H1 (cell line): Measurements from ENCODE around the gene TSSC4. TPM values are rescaled to one million over a fixed set of nuclear protein-coding genes. Genes with fewer than 3 reads are reported as not detected.
A peak's percentile ranks its signal among the peaks of the same experiment; 100 is the strongest.

Source experiments
- CTCF ChIA-PET: fragments of 300-600 bp; sonication (Branson Sonifier 250); formaldehyde crosslinking; loops from one replicate; lab custom pipeline; 2021; ENCODE audit not compliant: partially characterized antibody; lab: Charles Lee
- POLR2A ChIA-PET: fragments of 300-600 bp; sonication (Branson Sonifier 250); formaldehyde crosslinking; loops from one replicate; lab custom pipeline; 2021; ENCODE audit warnings: inconsistent platforms; ENCODE audit not compliant: partially characterized antibody; lab: Charles Lee
- DNase-seq, 2 experiments: peaks; one replicate each; pipeline versions ENCODE4 v3.0.0 to v3.0.0-alpha.2; 2010 to 2022; ENCODE audit warnings: low spot score in 2 of 2, low read depth in 1 of 2, mixed read lengths in 1 of 2
- FAIRE-seq: peaks from 2 replicates; lab custom pipeline; 2011; peaks lifted over from hg19 to GRCh38; lab: Jason Lieb, UNC
- H2AFZ ChIP-seq: 2 replicates; pipeline ENCODE4 v1.8.1; 2012; ENCODE audit warnings: low read length, inconsistent platforms
- H2AK5ac ChIP-seq: 2 replicates; pipeline ENCODE4 v1.6.1; 2013; ENCODE audit warnings: low read depth, low read length
- H2BK120ac ChIP-seq: replicated peaks from 2 replicates; pipeline ENCODE3; 2013; ENCODE audit warnings: low read depth, low read length, inconsistent platforms
- H2BK12ac ChIP-seq: 2 replicates; pipeline ENCODE4 v1.6.1; 2013; ENCODE audit warnings: low read depth, low read length
- H2BK15ac ChIP-seq: 2 replicates; pipeline ENCODE4 v1.6.1; 2013; ENCODE audit warnings: low read length
- H2BK20ac ChIP-seq: 2 replicates; pipeline ENCODE4 v1.6.1; 2013; ENCODE audit warnings: low read length
- H2BK5ac ChIP-seq: 2 replicates; pipeline ENCODE4 v1.6.1; 2013; ENCODE audit warnings: low read depth, low read length
- H3K14ac ChIP-seq: 2 replicates; pipeline ENCODE4 v1.6.1; 2013; ENCODE audit warnings: inconsistent platforms; ENCODE audit not compliant: insufficient read length
- H3K18ac ChIP-seq: 2 replicates; pipeline ENCODE4 v1.6.1; 2013; ENCODE audit warnings: low read length; ENCODE audit errors: extremely low read depth
- H3K23ac ChIP-seq: 2 replicates; pipeline ENCODE4 v1.6.1; 2013; ENCODE audit warnings: inconsistent platforms; ENCODE audit not compliant: insufficient read length
- H3K23me2 ChIP-seq: 2 replicates; pipeline ENCODE4 v1.6.1; 2013; ENCODE audit warnings: low read depth, low read length
- H3K27ac ChIP-seq: 2 replicates; pipeline ENCODE4 v1.6.1; 2011; ENCODE audit warnings: low read depth, low read length, inconsistent platforms
- H3K27me3 ChIP-seq, 4 experiments: replicated peaks in 1 of 4; 1 replicate in 1 of 4; 2 replicates in 3 of 4; pipeline versions ENCODE4 v1.6.1 to v1.8.1; 2011 to 2013; ENCODE audit warnings: low read length in 3 of 4, mild to moderate bottlenecking in 3 of 4, inconsistent platforms in 2 of 4, mixed read lengths in 2 of 4, moderate library complexity in 1 of 4; ENCODE audit not compliant: control insufficient read depth in 3 of 4, insufficient read depth in 3 of 4; ENCODE audit errors: extremely low read depth in 1 of 4
- H3K36me3 ChIP-seq, 4 experiments: 2 replicates each; pipeline versions ENCODE4 v1.6.1 to v1.8.1; 2011 to 2013; ENCODE audit warnings: mild to moderate bottlenecking in 4 of 4, low read length in 3 of 4, moderate library complexity in 2 of 4, control low read depth in 1 of 4, inconsistent platforms in 1 of 4; ENCODE audit not compliant: insufficient read depth in 4 of 4, control insufficient read depth in 2 of 4
- H3K4ac ChIP-seq: replicated peaks from 2 replicates; pipeline ENCODE3; 2013; ENCODE audit warnings: low read length, low read depth, mixed read lengths, inconsistent platforms; ENCODE audit not compliant: insufficient read length
- H3K4me1 ChIP-seq, 4 experiments: replicated peaks in 1 of 4; 1 replicate in 1 of 4; 2 replicates in 3 of 4; pipeline versions ENCODE4 v1.6.1 to v1.8.1; 2011 to 2013; ENCODE audit warnings: low read length in 3 of 4, inconsistent platforms in 2 of 4, mixed read lengths in 1 of 4; ENCODE audit not compliant: insufficient read depth in 4 of 4, control insufficient read depth in 3 of 4
- H3K4me2 ChIP-seq, 2 experiments: 2 replicates each; pipeline versions ENCODE4 v1.6.1 to v1.8.1; 2011 to 2013; ENCODE audit warnings: low read depth in 2 of 2, low read length in 2 of 2, control low read depth in 1 of 2, inconsistent platforms in 1 of 2, mild to moderate bottlenecking in 1 of 2; ENCODE audit not compliant: insufficient read depth in 1 of 2
- H3K4me3 ChIP-seq, 4 experiments: fragments of 200-600, 300-600 bp in 1 of 4; sonication (generic), shearing (Covaris generic), sonication (Bioruptor Twin) in 1 of 4; 2 replicates each; pipeline versions ENCODE4 v1.5.1 to v1.8.1; 2011 to 2016; ENCODE audit warnings: low read length in 4 of 4, low read depth in 3 of 4, control low read depth in 2 of 4, inconsistent platforms in 2 of 4, mild to moderate bottlenecking in 2 of 4, mixed read lengths in 1 of 4, moderate library complexity in 1 of 4; ENCODE audit not compliant: insufficient read depth in 2 of 4; ENCODE audit errors: extremely low read depth in 1 of 4
- H3K56ac ChIP-seq: replicated peaks from 2 replicates; pipeline ENCODE3; 2013; ENCODE audit warnings: low read depth, mild to moderate bottlenecking, mixed read lengths, low read length, inconsistent platforms; ENCODE audit not compliant: insufficient read length
- H3K79me1 ChIP-seq: 2 replicates; pipeline ENCODE4 v1.6.1; 2013; ENCODE audit warnings: low read depth, low read length, control low read depth
- H3K79me2 ChIP-seq, 2 experiments: 2 replicates each; pipeline versions ENCODE4 v1.6.1 to v1.8.1; 2012 to 2013; ENCODE audit warnings: low read length in 2 of 2, mild to moderate bottlenecking in 2 of 2, inconsistent platforms in 1 of 2; ENCODE audit not compliant: insufficient read depth in 2 of 2, control insufficient read depth in 1 of 2
- H3K9ac ChIP-seq, 4 experiments: replicated peaks in 1 of 4; 1 replicate in 1 of 4; 2 replicates in 3 of 4; pipeline versions ENCODE4 v1.6.1 to v1.8.1; 2011 to 2013; ENCODE audit warnings: low read depth in 3 of 4, low read length in 3 of 4, control low read depth in 2 of 4, mild to moderate bottlenecking in 2 of 4, moderate library complexity in 2 of 4, inconsistent platforms in 1 of 4; ENCODE audit errors: extremely low read depth in 1 of 4
- H3K9me3 ChIP-seq, 2 experiments: 2 replicates each; pipeline versions ENCODE4 v1.6.1 to v1.8.1; 2012 to 2013; ENCODE audit warnings: mild to moderate bottlenecking in 2 of 2, moderate library complexity in 2 of 2, control low read depth in 1 of 2, inconsistent platforms in 1 of 2, low read depth in 1 of 2, low read length in 1 of 2, mixed read lengths in 1 of 2; ENCODE audit not compliant: insufficient read depth in 2 of 2
- H4K20me1 ChIP-seq, 2 experiments: replicated peaks in 1 of 2; 2 replicates each; pipeline versions ENCODE3 to v1.8.1; 2011 to 2013; ENCODE audit warnings: inconsistent platforms in 2 of 2, low read length in 2 of 2, mild to moderate bottlenecking in 1 of 2; ENCODE audit not compliant: insufficient read depth in 2 of 2, control insufficient read depth in 1 of 2
- H4K5ac ChIP-seq: 2 replicates; pipeline ENCODE4 v1.6.1; 2013; ENCODE audit warnings: low read length, low read depth, mixed read lengths, inconsistent platforms; ENCODE audit not compliant: insufficient read length
- H4K8ac ChIP-seq: 2 replicates; pipeline ENCODE4 v1.8.0; 2013; ENCODE audit warnings: mild to moderate bottlenecking, moderate library complexity, low read length, inconsistent platforms; ENCODE audit not compliant: insufficient read depth; ENCODE audit errors: extremely low read depth
- H4K91ac ChIP-seq: replicated peaks from 2 replicates; pipeline ENCODE3; 2013; ENCODE audit warnings: low read length, mixed read lengths, inconsistent platforms; ENCODE audit not compliant: insufficient read length
- ASH2L ChIP-seq: fragments of 200-600, 300-600 bp; sonication (generic); IDR thresholded peaks from one replicate; pipeline ENCODE4 v1.7.1; 2017; ENCODE audit warnings: low read length
- EP300 ChIP-seq, 2 experiments: IDR thresholded peaks; 1 replicate in 1 of 2; 2 replicates in 1 of 2; pipeline ENCODE4 v1.6.1; 2011 to 2012; ENCODE audit warnings: low read depth in 2 of 2, low read length in 2 of 2, mild to moderate bottlenecking in 2 of 2, borderline replicate concordance in 1 of 2, inconsistent platforms in 1 of 2, moderate library complexity in 1 of 2
- GABPA ChIP-seq: IDR thresholded peaks from 2 replicates; pipeline ENCODE4 v1.6.1; 2011; ENCODE audit warnings: mild to moderate bottlenecking, low read length, moderate library complexity, borderline replicate concordance; ENCODE audit not compliant: insufficient read depth
- JUN ChIP-seq: IDR thresholded peaks from 2 replicates; pipeline ENCODE4 v1.6.1; 2011; ENCODE audit warnings: low read depth, mild to moderate bottlenecking, improper control_type of control experiment, low read length
- JUND ChIP-seq: IDR thresholded peaks from 2 replicates; pipeline ENCODE4 v1.6.1; 2011; ENCODE audit warnings: mild to moderate bottlenecking, improper control_type of control experiment, low read length
- KDM4A ChIP-seq: IDR thresholded peaks from one replicate; pipeline ENCODE4 v1.7.1; 2012; ENCODE audit warnings: low read depth, mild to moderate bottlenecking, moderate library complexity, low read length, inconsistent platforms; ENCODE audit not compliant: severe bottlenecking
- POLR2A ChIP-seq, 2 experiments: IDR thresholded peaks; 1 replicate in 1 of 2; 2 replicates in 1 of 2; pipeline ENCODE4 v1.6.1; 2011; ENCODE audit warnings: low read depth in 2 of 2, low read length in 2 of 2, mild to moderate bottlenecking in 2 of 2; ENCODE audit errors: control extremely low read depth in 1 of 2
- RAD21 ChIP-seq, 2 experiments: IDR thresholded peaks in 1 of 2; conservative IDR thresholded peaks in 1 of 2; 2 replicates each; pipeline ENCODE4 v1.6.1; 2011; ENCODE audit warnings: low read depth in 2 of 2, low read length in 2 of 2, improper control_type of control experiment in 1 of 2, inconsistent platforms in 1 of 2, mild to moderate bottlenecking in 1 of 2, moderate library complexity in 1 of 2
- SUZ12 ChIP-seq: fragments of 200-600 bp; sonication (generic); IDR thresholded peaks from 2 replicates; pipeline ENCODE4 v1.6.1; 2012; ENCODE audit warnings: mild to moderate bottlenecking, inconsistent platforms, low read length, moderate library complexity, mixed read lengths
- TBP ChIP-seq: IDR thresholded peaks from 2 replicates; pipeline ENCODE4 v1.6.1; 2011; ENCODE audit warnings: low read depth, low read length, improper control_type of control experiment
- YY1 ChIP-seq: IDR thresholded peaks from 2 replicates; pipeline ENCODE4 v1.6.1; 2011; ENCODE audit warnings: low read depth, mild to moderate bottlenecking, low read length
- WGBS, 2 experiments: shearing (Covaris generic) in 1 of 2; methylation state at CpG; one replicate each; pipeline versions ENCODE4 v1.1.6 to v1.1.7; 2013 to 2015; ENCODE audit warnings: low lambda C conversion rate in 2 of 2, mixed read lengths in 2 of 2, inconsistent platforms in 1 of 2, low coverage in 1 of 2, missing lambda C conversion rate in 1 of 2; ENCODE audit not compliant: insufficient replicate concordance in 2 of 2, insufficient coverage in 1 of 2, insufficient read length in 1 of 2; ENCODE audit errors: extremely low coverage in 1 of 2, missing lambda C conversion rate in 1 of 2; 5-methylcytosine and 5-hydroxymethylcytosine counted together
- polyA plus RNA-seq, 7 experiments: library from polyadenylated mRNA; depleted of rRNA in 3 of 7; stranded (reverse) in 5 of 7; unstranded in 2 of 7; fragments of >200 nt in 5 of 7; fragments of 200-250 nt in 2 of 7; gene quantifications; 1 replicate in 5 of 7; 2 replicates in 1 of 7; 4 replicates in 1 of 7; pipeline versions ENCODE4 v1.2.1 to v1.2.3, GENCODE V29; 2011 to 2013; ENCODE audit warnings: missing spikeins in 2 of 7, mixed read lengths in 2 of 7
- total RNA-seq: library from RNA; stranded (reverse); fragmentation: NEBNext Ultra II Directional; extraction: Animal tissue kit (Norgen Biotek cat#: 25700); gene quantifications from 2 replicates; pipeline ENCODE4 v1.2.1, GENCODE V29; 2021

Gene TSSC4
- total and polyA plus RNA-seq, 2 of the 8 experiments (the other 6 are each of a cell fraction or from before 2014, with no cell fraction given): 34.0 to 39.3 TPM

- H3K27me3 ChIP-seq: no peaks in the 10 kb centered on the region
- no peak overlapping the region for H2BK5ac ChIP-seq
- H3K4me1 ChIP-seq: peaks cover 0 to 17% (median 6%) of the 10 kb centered on the region in 4 experiments; a peak in 5 of 7 replicates
- H4K91ac ChIP-seq: no peak overlapping the region
- peaks cover 4 to 32% (median 10%) of the 10 kb centered on the region in 4 experiments; a peak in 5 of 8 replicates for H3K36me3 ChIP-seq
- peak overlapping the region; percentile 77 for H4K8ac ChIP-seq
- H2AK5ac ChIP-seq: no peak overlapping the region
- H3K79me1 ChIP-seq: no peaks in the 10 kb centered on the region; the same call in 1 of the 2 replicates
- H3K14ac ChIP-seq: no peak overlapping the region
- DNase-seq: no peak
- H3K9me3 ChIP-seq: no peaks in the 10 kb centered on the region
- peaks cover 12% of the 10 kb centered on the region for H3K23me2 ChIP-seq
- no peak overlapping the region for H2BK20ac ChIP-seq
- H4K20me1 ChIP-seq: peaks cover 7 to 11% of the 10 kb centered on the region in 2 experiments
- H2BK12ac ChIP-seq: no peak overlapping the region
- peaks cover 0 to 14% of the 10 kb centered on the region in 2 experiments; a peak in 3 of 4 replicates for H3K79me2 ChIP-seq
- H3K56ac ChIP-seq: no peak overlapping the region
- FAIRE-seq: no peak
- no peak overlapping the region for H3K23ac ChIP-seq
- CTCF ChIA-PET: interaction anchor here (1.0 to 14.1 kb wide), 6 partner anchors 8 to 94 kb away, joined by 3 to 196 read pairs (median 28); no protein-coding TSS in a partner anchor
- no peak overlapping the region for H3K27ac ChIP-seq
- H3K4me3 ChIP-seq: peak overlapping the region in 3 of 4 experiments; percentile 64 to 86 (median 71); a peak in 4 of 8 replicates
- H2BK120ac ChIP-seq: no peak overlapping the region
- no peak overlapping the region for H2BK15ac ChIP-seq
- peak overlapping the region; percentile 47 to 86; a peak in 3 of 4 replicates for H3K4me2 ChIP-seq
- H4K5ac ChIP-seq: no peak overlapping the region
- POLR2A ChIA-PET: interaction anchor here (0.9 to 5.0 kb wide), 6 partner anchors 11 to 93 kb away, joined by 3 to 42 read pairs (median 12); partner anchors contain the start of gene CD81
- no peak overlapping the region for H3K9ac ChIP-seq
- no peak overlapping the region for H2AFZ ChIP-seq
- no peak overlapping the region for H3K18ac ChIP-seq
- TF ChIP-seq KDM4A: no peak
- no peak for TF ChIP-seq TBP
- no peak for TF ChIP-seq JUN
- no peak for TF ChIP-seq POLR2A (IDR thresholded peaks at IDR 0.05; ENCODE audit: control extremely low read depth in 1 of 2, low read depth in 2 of 2, low read length in 2 of 2)
- TF ChIP-seq RAD21 (IDR thresholded peaks at IDR 0.05 in 1 of 2, conservative IDR thresholded peaks at IDR 0.05 in 1 of 2; ENCODE audit: low read depth in 2 of 2, low read length in 2 of 2): no peak
- TF ChIP-seq ASH2L: no peak
- TF ChIP-seq EP300 (IDR thresholded peaks at IDR 0.05; ENCODE audit: borderline replicate concordance in 1 of 2, low read depth in 2 of 2, low read length in 2 of 2): no peak
- TF ChIP-seq JUND: no peak
- TF ChIP-seq GABPA: no peak
- TF ChIP-seq YY1: no peak
- TF ChIP-seq SUZ12: no peak
- 73% methylated on average over 5 of the region's 7 CpGs; no CpG with 5 or more reads in 1 of the 2 experiments for WGBS, 2 experiments
- no peak overlapping the region for H3K4ac ChIP-seq
These were observed 1.7 kb upstream of the TSSC4 start for GRCh38 chr11:2398664-2399355.
